ENCODE data around the gene SAMD13.

SAMD13 gene

GRCh38 chr1:84387480-84388163 lies 86.1 kb downstream of the SAMD13 start:
- H3K4me1 ChIP-seq (ENCODE audit: control insufficient read depth, insufficient read depth, low read length) = no peaks in the 10 kb centered on the region
- H3K27me3 ChIP-seq (ENCODE audit: control insufficient read depth in 1 of 2, insufficient read depth in 2 of 2, low read length in 2 of 2) = no peaks in the 10 kb centered on the region
- no peak overlapping the region for H3K4me3 ChIP-seq (ENCODE audit: low read length in 2 of 2)
- no peaks in the 10 kb centered on the region for H3K9me3 ChIP-seq (ENCODE audit: control insufficient read depth in 2 of 2, low read length in 2 of 2)
- no peak overlapping the region for H3K9ac ChIP-seq (ENCODE audit: low read length in 2 of 2)
- no peaks in the 10 kb centered on the region for H3K36me3 ChIP-seq (ENCODE audit: control insufficient read depth in 2 of 2, insufficient read depth in 2 of 2, low read length in 2 of 2)
- H3K27ac ChIP-seq (ENCODE audit: low read length) = no peak overlapping the region

GRCh38 chr1:84390226-84390625 lies 88.7 kb downstream of the SAMD13 start:
- Histone ChIP-seq H3K36me3 (ENCODE audit: control insufficient read depth in 2 of 2, insufficient read depth in 2 of 2, low read length in 2 of 2) (no peaks in the 10 kb centered on the region), H3K4me1 (ENCODE audit: control insufficient read depth, insufficient read depth, low read length) (no peaks in the 10 kb centered on the region), H3K27me3 (ENCODE audit: control insufficient read depth in 1 of 2, insufficient read depth in 2 of 2, low read length in 2 of 2) (no peaks in the 10 kb centered on the region), H3K9ac (ENCODE audit: low read length in 2 of 2) (no peak overlapping the region), H3K4me3 (ENCODE audit: low read length in 2 of 2) (no peak overlapping the region), H3K27ac (ENCODE audit: low read length) (no peak overlapping the region), H3K9me3 (ENCODE audit: control insufficient read depth in 2 of 2, low read length in 2 of 2) (no peaks in the 10 kb centered on the region)

- Histone ChIP-seq H3K36me3 (ENCODE audit: control insufficient read depth in 2 of 2, insufficient read depth in 2 of 2, low read length in 2 of 2) (no peaks in the 10 kb centered on the region), H3K27me3 (ENCODE audit: control insufficient read depth in 1 of 2, insufficient read depth in 2 of 2, low read length in 2 of 2) (no peaks in the 10 kb centered on the region), H3K27ac (ENCODE audit: low read length) (no peak within 1 kb of the TSS), H3K4me3 (ENCODE audit: low read length in 2 of 2) (no peak within 1 kb of the TSS), H3K9me3 (ENCODE audit: control insufficient read depth in 2 of 2, low read length in 2 of 2) (no peaks in the 10 kb centered on the region), H3K4me1 (ENCODE audit: control insufficient read depth, insufficient read depth, low read length) (no peaks in the 10 kb centered on the region), H3K9ac (ENCODE audit: low read length in 2 of 2) (no peak within 1 kb of the TSS)
These were observed 97.0 kb downstream of the SAMD13 start, which contains the start of gene DNASE2B for GRCh38 chr1:84398175-84399155. Gene DNASE2B, plus strand, starts transcription at chr1:84398484. Its CDS starts 81 bp downstream, at chr1:84398565.

Measured in stomach smooth muscle (tissue), 2 donors.